Anterior cingulate cortex (tissue), 58 donors: ENCODE results near the gene FOXO6.
A peak's percentile ranks its signal among the peaks of the same experiment; 100 is the strongest.

Experiments
- DNase-seq, 58 donors: peaks; one replicate each; lab custom pipeline; 2025; lab: John Stamatoyannopoulos, UW

The FOXO6 gene

DNA sequence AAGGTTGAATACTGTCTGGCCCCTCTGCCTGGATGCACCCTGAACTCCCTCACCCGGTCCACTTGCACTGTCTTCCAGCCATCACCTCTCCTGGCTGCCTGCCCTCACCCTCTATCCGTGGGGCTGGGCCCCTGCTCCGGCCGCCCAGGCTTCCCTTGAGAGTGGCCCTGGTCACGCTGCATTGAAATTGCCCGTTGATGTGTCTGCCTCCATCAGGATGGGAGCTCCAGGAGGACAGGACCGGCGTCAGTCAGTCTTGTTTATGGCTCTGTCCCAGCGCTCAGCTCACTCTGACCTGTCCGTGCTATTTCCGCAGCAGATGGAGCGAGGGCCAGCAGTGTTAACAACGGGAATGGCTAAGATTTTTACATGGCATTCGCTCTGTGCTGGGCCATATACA, 34.9 kb downstream of the FOXO6 start:
- DNase-seq, result no peak

DNA sequence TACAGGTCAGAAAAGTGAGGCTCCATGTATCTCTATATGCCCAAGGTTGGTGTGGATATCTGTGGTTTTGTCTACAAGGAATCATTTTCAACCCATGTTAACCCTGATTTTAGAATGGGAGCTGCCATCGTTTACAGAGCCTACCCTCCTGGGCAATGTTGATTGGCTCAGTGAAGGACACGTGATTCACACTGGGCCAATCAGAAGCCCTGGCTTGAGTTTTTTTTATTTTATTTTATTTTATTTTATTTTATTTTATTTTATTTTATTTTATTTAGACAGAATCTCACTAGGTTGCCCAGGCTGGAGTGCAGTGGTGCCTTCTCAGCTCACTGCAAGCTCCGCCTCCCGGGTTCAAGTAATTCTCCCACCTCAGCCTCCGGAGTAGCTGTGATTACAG, 35.8 kb downstream of the FOXO6 start:
- no peak for DNase-seq

DNA sequence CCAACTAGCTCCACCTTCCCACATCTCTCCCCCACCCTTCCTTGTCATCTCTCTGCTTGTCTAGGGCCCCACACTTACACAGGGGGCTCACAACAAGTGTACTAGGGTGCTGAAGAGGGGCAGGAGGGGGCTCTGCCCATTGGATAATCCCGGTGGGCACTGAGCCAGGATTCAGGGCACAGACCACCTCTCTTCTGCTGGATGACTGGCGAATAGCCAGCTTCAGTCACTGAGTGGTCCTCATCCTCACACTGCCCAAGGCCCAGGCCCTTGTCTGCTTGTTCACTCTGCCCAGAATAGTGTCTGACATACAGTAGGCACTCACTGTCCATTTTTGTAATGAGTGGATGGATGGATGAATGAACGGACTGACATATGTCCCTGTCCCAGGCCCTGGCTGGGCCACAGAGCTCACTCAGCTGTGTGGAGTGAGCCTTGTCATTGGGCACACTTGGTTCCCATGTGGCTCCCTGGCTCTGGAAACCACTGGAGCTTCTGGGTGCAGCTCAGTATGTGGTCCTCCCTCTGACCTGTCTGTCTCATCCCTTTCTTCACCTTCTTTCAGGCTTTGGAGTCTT, 36.6 kb downstream of the FOXO6 start:
- peak in 1 of 58 donors; percentile 16 for DNase-seq

DNA sequence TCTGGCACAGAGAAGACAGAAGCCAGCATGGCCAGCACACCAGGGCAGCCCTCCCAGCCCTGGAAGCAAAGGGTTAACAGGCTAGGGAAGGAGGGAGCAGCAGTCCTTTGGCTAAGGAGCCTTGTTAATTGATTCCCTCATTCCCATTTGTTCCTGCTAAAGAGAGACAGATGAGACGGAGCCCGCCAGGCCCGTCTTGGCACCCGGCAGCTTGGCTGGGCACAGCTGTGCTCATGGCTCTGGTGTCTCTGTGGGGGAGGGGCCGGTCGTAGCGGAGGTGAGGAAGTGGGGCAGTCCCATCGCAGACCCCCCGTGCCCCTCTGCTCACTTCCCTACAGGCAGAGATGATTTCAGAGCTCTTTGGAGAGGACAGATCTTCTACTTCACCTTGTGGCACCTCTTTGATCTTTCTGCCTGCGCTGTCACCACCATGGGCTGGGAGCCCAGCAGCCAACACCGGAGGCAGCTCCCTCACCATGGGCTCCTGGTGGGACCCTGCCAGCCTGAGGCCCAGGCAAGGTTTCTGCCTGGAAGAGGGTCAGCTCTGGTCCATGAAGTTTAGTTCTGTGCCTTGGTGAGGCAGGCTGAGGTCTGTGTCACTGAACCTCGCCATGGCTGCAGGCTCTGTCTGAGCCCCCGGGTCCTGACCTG, 38.0 kb downstream of the FOXO6 start:
- DNase-seq, result peak in 51 of 58 donors; percentile 16 to 79 (median 40)

DNA sequence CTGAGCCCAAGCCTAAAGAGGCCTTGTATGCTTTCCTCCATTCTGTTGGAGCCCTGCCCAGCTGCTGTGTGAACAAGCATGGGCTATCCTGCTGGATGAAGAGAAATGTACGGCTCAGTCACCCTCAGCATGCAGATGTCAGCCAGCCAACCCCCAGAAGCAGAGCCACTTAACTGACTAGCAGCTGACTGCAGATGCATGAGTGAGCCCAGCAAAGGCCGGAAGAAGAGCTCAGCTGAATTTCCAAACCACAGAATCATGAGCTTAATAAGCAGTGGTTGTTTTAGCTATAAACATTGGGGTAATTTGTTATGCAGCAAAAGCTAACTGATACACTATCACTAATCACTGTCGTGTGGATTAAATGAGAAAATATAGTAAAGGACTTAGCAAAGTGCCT, 39.0 kb downstream of the FOXO6 start:
- DNase-seq, result peak in 1 of 58 donors; percentile 14

DNA sequence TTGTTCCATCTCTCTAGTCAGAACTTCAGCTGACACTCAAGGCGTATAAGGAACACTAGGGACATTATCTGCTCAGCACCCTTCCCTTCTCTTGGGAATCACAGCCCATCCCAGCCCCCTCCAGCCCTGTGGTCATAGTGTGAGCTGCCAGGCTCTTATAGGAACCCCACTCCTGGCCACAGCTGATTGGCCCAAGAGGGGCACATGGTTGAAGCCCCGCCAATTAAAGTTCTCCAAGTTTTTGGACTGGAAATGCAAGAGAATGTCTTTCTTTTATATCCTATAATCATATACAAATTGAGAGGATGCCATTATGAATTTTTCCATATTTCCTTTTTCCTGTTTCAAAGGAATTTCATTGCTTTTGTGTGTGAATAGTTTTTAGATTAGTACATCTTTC, 40.7 kb downstream of the FOXO6 start:
- DNase-seq, result no peak

DNA sequence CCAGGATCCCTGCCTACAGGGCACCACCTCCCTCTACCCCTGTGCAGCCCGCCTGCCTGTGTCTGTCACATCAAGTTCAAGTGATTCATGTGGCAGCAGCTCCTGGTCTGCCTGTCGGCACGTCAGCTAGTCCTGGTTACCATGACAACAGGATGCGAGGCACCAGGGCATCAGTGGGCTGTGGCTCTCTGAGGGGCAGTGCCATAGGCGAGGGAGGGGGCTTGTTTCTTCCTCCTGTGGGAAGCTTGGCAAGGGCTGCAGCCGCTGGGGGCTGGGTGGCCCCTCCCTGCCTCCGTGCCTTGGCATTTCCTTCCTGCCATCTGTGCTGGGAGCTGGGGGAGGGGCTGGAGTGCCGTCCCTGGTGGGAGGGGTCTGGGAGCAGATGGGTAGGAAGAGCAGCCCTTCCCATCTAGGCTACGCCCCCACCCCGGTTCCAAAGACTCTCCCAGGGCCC, 43.1 kb downstream of the FOXO6 start:
- peak in 44 of 58 donors; percentile 10 to 81 (median 44) for DNase-seq

DNA sequence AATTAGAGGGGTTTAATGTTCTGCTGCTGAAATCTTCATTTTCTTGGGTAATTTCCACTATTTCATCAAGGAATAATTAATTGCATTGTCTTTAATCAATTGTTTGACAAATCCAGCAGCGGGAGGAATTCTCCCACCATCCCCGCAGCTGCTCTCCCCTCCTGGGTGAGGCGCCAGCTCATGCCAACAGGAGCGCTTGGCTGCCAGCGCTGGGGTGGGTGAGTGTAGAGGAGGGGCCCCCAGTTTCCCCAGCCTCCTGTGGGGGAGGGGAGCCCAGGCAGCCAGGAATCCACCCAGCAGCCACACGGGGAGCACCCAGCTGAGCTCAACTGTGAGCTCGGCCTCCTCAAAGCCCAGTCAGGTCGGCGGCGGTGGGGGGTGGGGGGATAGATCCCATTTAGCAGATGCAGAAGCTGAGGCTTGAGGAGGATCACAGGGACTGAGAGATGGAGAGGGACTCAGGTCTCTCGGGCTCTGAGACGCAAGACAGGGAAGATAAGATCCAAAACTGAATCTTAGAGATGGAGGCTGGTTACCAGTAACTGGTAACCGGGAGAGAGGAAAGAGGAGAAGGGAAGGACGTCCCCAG, 46.5 kb downstream of the FOXO6 start:
- no peak for DNase-seq

DNA sequence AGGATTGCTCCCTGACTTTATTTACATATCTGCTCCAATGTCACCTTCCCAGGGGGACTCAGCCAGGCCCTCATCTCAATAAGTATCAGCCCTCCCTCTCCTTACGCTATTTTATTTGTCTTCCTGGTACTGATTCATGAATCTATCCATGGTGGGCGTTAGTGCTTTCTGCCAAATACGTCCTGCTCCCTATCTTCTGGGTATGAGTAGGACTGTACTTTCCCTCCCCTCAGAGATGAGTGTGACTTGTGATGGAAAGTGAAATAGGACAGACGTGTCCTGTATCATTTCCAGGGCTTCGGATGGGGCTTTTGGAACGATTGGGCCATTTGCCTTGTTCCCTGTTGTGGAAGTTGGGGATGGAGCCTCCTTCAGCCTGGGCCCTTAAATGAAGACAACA, 47.5 kb downstream of the FOXO6 start:
- DNase-seq, result no peak

DNA sequence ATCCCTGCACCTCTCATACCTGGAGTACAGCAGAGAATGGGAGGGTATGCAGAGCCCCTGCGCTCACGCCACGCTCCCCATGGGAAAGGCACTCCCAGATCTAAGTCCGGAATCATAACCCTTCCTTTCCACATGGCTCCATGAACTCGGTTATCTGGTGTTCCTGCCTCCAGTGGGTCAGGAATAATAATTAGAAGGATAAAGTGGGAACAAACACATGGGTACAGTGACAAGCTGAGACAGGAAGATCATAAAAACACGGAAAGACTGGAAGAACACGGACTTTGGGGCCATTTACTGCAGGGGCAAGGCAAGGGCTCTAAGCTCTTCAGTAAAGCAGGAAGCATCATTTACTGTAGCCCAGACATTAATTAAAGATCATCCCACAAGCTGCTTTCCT, 48.6 kb downstream of the FOXO6 start:
- DNase-seq, result no peak

DNA sequence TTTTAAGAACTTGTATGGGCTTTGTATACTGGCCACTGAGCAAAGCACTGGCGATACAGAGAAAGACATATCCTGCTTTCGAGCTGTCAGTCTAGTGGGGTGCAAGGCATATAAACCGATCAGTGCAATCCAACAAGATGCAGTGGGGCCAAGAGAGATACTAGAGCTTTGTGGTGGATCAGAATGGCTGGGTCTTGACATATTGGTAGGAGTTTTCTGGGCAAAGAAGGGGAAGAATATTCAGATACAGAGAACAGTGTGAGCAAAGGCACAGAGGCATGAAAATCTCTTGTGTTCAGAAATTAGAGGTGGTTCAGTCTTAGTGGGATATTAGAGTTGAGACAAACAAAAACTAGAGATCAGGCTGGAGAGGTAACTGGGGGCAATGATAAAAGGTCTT, 49.2 kb downstream of the FOXO6 start:
- DNase-seq, result no peak

DNA sequence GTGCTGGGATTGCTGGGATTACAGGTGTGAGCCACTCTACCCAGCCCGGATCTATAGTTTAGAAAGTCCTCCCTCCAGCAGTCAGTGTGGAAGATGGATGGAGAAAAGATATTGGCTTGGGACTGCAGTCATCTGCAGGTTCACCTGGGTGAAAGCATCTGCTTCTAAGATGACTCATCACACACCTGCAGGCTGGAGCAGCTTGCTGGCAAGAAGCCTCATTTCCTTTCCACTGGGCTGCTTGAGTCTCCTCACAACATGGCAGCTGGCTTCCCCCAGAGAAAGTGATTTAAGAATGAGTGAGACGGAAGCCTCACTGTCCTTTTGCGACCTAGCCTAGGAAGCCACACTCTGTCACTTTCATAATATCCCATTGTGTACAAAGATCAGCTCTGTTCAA, 50.0 kb downstream of the FOXO6 start:
- no peak for DNase-seq

DNA sequence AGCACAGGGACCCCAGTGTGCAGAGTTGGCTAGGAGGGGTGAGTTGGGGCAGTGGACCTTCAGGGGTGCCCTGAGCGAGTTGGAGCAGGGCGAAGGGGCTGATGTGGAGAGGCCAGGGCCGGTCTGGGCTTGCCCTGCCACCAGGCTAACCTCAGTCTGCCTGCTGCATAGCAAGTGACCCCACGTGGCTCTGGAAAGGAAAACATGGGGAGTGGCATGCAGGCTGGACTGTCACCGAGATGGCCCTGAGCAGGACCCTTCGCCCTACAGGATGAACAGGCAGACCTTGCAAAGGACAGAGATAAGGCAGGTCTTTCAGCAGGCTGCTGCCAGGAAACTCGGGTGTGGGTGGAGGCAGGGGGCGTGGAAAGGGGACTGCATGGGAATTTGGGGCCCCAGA, 51.5 kb downstream of the FOXO6 start:
- no peak for DNase-seq

DNA sequence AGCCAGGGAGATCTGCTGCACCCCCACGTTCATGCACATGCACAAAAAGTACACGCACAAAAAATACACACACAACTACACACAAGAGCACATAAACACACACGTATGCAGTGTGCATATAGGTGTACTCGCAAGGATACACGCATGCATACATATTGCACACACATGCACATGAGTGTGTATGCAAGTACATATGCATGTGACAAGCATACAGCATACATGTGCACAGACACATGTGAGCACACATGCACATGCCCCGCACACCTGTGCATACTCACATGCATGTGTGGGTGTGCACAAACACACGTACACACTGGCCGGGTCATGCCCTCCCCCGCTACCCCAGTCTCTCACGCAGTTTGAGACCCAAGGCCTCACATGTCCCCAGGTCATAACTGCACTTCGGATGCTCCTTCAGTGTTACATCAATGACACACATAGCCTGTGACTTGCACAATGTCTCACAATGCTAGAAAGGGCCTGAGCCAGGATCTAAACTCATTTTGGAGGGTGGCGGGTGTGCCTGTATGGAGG, 52.6 kb downstream of the FOXO6 start:
- no peak for DNase-seq

DNA sequence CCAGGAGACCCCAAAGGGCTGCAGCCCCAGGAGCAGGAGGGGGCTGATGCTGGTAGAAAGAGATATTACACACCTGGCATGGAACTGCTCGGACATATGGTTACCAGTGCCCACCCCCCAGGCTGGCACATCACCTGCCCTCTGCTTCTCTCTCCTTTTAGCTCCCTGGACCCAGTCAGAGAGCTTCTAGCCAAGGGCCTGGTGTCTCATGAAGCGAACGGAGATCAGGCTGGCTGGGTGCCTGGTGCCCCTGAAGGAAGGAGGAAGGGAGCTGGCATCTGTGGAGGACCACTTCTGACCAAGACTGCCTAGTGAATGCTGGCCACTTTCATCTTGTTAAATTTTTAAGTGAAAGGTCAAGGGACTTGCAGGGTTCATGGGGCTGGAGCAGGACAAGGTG, 53.1 kb downstream of the FOXO6 start:
- peak in 13 of 58 donors; percentile 8 to 42 (median 15) for DNase-seq

DNA sequence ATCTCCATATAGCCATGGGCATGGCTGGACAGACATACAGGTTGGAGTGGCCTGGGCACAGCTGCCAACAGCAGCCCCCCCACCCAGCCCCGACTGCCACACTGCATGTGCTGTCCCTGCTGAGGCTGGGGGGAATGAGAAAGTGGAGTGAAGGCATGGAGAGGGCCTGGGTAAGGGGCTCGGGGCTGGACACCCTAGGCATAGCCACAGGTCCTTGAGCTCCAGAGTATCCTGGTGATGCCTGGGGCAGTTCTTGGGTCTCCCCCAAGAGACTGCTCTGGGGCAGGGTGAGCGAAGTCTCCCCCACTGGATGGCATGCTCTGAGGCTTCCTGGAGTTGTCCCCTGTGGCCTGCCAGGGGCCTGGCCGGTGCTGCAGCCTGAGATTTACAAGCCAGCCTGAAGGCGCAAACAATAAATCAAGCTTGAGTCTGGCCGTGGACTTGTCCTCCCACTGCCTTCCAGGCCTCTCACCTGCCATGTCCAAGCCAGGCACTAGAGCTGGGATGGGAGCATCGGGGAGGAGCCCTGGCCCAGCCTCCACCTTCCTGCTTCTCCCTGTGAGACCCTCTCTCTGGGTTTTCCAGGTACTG, 53.6 kb downstream of the FOXO6 start:
- DNase-seq, result no peak

DNA sequence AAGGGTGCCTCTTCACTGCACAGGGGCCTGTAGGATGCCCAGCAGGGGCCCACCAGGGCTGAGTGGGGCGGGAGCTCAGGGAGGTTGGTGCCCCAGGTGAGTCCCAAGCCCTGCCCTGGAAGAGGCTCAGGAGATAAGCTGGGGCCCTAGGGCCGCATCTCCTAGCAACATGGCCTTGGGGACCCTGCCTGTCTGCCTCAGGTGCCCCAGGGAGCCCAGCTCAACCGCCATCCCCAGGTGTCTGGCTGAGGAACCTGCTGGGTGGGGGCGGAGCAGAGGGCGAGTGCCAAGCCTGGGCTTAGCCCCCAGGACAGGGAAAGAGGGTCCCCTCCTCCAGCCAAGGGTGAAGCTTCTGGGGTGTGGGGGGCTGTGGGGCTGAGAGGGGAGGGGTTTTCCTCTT, 54.8 kb downstream of the FOXO6 start:
- DNase-seq, result no peak

DNA sequence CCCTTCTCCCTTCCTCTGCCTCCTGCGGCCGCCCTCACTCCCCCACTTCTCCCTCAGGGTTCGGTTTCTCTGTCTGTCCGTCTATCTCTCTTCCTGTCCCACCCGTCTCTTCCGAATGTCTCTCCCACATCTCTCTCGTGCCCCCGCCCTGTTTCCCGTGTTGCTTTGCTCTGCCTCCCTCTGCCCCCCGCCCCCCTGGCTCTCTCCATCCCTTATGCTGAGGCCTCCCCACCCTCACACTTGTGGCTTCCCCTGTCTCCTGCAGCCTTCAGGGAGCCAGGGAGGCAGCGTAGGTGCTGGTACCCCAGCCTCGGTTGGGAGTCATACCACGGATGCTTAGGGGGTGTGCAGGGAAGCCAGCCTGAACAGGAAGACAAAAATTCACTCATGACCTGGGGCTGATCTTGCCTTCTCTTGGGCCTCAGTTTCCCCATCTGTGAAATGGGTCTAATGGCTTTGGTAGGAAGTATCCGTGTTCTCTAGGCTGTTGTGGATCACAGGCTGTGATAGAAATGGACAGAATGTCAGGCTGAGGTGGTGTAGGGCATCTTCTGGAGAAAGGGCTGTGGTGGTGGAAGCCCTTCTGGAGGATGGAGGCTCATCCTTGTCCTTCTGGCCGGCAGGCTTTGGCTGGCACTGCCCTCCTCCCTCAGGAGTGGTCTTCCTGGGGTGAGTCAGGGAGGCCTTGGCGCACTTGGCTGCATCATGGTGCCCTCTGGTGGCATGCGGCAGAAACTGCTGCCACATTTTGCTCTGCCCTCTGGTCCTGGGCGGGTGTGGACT, 55.5 kb downstream of the FOXO6 start:
- DNase-seq, result peak in 47 of 58 donors; percentile 11 to 64 (median 33)

DNA sequence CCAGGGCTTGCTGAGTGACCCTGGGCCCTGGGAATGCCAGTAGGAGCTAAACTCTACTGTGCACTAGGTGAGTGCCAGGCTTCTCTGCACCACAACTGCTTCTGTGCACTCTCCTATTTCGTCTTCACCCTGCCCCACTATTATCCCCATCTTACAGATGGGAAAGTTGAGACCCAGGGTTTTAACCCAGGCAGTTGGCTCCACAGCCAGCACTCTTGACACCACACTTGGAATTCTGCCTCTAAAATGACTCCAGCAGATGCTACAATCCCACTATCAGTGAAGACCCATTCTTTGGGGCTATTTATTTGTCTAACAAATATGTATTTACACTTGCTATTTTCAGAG, 56.1 kb downstream of the FOXO6 start:
- no peak for DNase-seq

DNA sequence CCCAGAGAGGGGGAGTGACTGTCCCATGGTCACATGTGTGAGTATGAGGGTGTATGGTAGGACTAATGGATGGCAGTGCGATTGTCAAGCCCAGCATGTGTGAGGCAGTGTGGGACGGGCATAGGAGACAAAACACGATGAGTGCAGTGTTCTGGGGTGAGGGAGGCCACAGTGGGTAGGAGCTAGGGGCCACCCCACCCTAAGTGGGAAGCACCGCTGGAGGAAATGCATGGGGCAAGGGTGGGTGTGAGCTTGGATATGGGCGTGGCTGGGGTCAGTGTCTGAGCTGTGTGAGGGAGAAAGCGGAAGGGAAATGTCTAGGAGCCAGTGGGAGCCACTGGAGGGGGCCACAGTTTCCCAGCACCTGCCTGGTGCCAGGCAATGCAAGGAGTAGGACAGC, 56.5 kb downstream of the FOXO6 start:
- no peak for DNase-seq
